ENCODE data around the gene MRLN.
"Not testable (repeated sequence)": the region's sequence is repeated elsewhere in the genome, so short reads cannot be mapped to it uniquely, and the experiment has no call there.

The MRLN gene

DNA sequence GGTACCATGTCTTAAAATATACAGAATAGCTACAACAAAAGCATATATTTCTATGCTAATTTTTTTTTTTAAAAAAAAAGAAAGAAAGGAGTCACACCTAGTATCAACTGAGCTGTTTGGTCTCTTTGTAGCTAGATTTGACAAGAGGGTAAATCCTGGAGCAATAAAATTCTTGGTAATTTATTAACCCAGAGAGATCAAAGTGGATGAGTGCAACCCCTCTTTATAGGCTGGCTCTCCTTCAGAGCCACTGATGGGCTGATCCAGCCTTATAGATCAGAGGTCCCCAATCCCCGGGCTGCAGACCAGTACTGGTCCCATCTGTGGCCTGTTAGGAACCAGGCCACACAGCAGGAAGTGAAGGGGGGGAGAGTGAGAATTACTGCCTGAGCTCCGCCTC is 19.8 kb upstream of the MRLN start:
- Histone ChIP-seq H3K4me3 (ENCODE audit: low read length) (no peak overlapping the region), H3K4me1 (ENCODE audit: control insufficient read depth, insufficient read depth, low read length) (no peaks in the 10 kb centered on the region), H3K36me3 (ENCODE audit: control insufficient read depth, insufficient read depth, low read length) (no peaks in the 10 kb centered on the region), H3K9me3 (ENCODE audit: control insufficient read depth, low read length) (no peaks in the 10 kb centered on the region), H3K9ac (ENCODE audit: low read length) (no peak overlapping the region), H3K27me3 (ENCODE audit: control insufficient read depth, insufficient read depth, low read length) (no peaks in the 10 kb centered on the region)

DNA sequence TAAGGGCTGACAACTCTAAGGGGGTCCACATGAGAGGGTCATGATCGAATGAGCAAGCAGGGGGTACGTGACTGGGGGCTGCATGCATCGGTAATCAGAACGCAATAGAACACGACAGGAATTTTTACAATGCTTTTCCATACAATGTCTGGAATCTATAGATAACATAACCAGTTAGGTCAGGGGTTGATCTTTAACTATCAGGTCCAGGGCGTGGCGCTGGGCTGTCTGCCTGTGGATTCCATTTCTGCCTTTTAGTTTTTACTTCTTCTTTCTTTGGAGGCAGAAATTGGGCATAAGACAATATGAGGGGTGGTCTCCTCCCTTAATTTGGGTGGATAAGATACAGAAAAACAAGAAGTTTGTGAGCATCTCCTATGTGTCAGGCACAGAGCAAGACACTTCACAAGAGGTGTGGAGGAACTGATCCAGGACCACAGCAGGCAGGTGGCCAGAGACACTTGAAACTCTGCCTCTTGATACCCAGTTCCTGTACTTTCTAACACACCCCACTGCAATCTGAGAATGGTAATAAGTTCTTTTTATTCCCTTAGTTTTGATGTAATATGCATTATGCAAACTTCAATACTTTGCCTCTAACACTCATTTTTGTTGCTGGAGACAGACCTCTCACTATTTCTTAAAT is 18.0 kb upstream of the MRLN start:
- Histone ChIP-seq H3K9ac (ENCODE audit: low read length) (no peak overlapping the region), H3K27me3 (ENCODE audit: control insufficient read depth, insufficient read depth, low read length) (no peaks in the 10 kb centered on the region), H3K9me3 (ENCODE audit: control insufficient read depth, low read length) (no peaks in the 10 kb centered on the region), H3K4me1 (ENCODE audit: control insufficient read depth, insufficient read depth, low read length) (no peaks in the 10 kb centered on the region), H3K4me3 (ENCODE audit: low read length) (no peak overlapping the region), H3K36me3 (ENCODE audit: control insufficient read depth, insufficient read depth, low read length) (no peaks in the 10 kb centered on the region)

DNA sequence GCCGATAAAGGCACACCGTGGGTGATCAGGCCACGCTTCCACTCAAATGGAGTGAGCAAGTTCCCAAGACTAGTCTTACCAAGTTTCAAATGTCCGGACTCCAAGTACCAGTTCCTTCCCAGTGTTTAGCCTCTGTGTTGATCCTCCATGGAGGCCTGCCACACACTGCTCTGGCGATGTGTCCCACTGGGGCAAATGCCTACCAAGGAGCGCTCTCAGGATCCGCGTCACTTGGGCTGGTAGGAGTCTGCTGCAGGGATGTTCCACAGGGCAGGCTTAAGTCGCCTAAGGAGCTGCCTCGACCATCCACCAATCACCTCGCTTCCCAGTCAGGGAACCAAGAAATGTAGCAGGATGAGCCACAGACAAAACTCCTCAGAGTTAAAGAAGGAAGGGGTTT is 17.4 kb upstream of the MRLN start:
- Histone ChIP-seq H3K4me1 (ENCODE audit: control insufficient read depth, insufficient read depth, low read length) (no peaks in the 10 kb centered on the region), H3K36me3 (ENCODE audit: control insufficient read depth, insufficient read depth, low read length) (no peaks in the 10 kb centered on the region), H3K27me3 (ENCODE audit: control insufficient read depth, insufficient read depth, low read length) (no peaks in the 10 kb centered on the region), H3K9ac (ENCODE audit: low read length) (no peak overlapping the region), H3K9me3 (ENCODE audit: control insufficient read depth, low read length) (no peaks in the 10 kb centered on the region), H3K4me3 (ENCODE audit: low read length) (no peak overlapping the region)

DNA sequence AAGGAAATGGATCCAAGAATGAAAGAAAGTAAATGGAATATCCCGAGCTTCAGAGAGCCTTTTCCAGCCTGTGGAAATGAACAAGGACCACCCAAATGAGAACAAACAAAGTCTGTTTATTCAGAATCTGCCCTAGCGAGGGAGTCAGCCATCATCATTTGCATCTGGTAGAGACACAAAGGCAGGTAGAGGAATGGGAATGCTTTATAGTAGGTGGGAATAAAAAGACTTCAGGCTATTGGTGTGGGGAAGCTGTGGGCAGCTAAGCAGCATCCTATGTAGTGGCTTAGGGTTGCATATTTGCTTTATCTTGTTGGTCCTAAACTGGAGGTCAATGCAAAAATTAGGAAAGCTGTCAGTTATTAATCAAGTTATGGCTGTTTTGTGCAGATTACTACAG is 9.2 kb upstream of the MRLN start:
- H3K9me3 ChIP-seq (ENCODE audit: control insufficient read depth, low read length), result no peaks in the 10 kb centered on the region
- H3K36me3 ChIP-seq (ENCODE audit: control insufficient read depth, insufficient read depth, low read length), result no peaks in the 10 kb centered on the region
- peaks cover 6% of the 10 kb centered on the region for H3K27me3 ChIP-seq (ENCODE audit: control insufficient read depth, insufficient read depth, low read length)
- no peak overlapping the region for H3K4me3 ChIP-seq (ENCODE audit: low read length)
- H3K9ac ChIP-seq (ENCODE audit: low read length), result no peak overlapping the region
- peaks cover 3% of the 10 kb centered on the region for H3K4me1 ChIP-seq (ENCODE audit: control insufficient read depth, insufficient read depth, low read length)

DNA sequence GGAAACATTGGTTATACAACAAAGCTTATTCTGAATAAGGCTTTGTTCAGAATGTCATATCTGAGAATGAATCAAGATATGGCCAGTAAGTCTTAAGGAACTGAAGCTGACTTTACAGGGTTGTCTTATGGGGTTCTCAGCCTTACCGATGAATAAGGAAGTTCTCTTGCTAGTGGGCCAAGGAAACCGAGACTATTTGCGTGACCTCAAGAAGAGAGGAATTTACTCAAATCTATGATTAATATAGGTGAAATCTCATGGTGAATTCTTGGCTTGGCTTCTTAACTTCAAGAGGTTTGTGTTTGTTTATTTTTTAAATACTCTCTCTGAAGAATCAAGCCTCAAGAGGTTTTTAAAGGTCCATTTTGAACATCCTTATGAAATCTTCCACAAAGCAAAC is 4.7 kb upstream of the MRLN start:
- Histone ChIP-seq H3K4me3 (ENCODE audit: low read length) (no peak overlapping the region), H3K36me3 (ENCODE audit: control insufficient read depth, insufficient read depth, low read length) (no peaks in the 10 kb centered on the region), H3K9me3 (ENCODE audit: control insufficient read depth, low read length) (no peaks in the 10 kb centered on the region), H3K9ac (ENCODE audit: low read length) (no peak overlapping the region), H3K27me3 (ENCODE audit: control insufficient read depth, insufficient read depth, low read length) (peaks cover 6% of the 10 kb centered on the region), H3K4me1 (ENCODE audit: control insufficient read depth, insufficient read depth, low read length) (peaks cover 3% of the 10 kb centered on the region)

DNA sequence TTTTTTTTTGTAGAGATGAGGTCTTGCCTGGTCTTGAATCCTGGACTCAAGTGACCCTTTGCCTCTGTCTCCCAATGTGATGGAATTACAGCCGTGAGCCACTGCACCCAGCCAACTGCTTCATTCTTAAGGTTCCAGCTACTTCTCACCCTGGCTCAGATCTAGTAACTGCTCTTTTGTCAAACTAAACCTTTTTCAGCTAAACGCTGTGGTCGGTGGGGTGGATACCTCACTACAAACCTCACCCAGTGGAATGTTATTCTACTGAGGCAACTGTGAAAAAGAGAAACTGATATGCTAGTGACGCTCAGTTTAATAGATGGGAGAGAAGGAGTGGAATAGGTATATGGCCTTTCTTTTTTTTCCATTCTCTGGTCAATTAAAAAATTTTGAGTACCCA is 1.7 kb upstream of the MRLN start:
- H3K27me3 ChIP-seq (ENCODE audit: control insufficient read depth, insufficient read depth, low read length), result no peaks in the 10 kb centered on the region
- H3K36me3 ChIP-seq (ENCODE audit: control insufficient read depth, insufficient read depth, low read length), result no peaks in the 10 kb centered on the region
- H3K4me1 ChIP-seq (ENCODE audit: control insufficient read depth, insufficient read depth, low read length), result no peaks in the 10 kb centered on the region
- H3K4me3 ChIP-seq (ENCODE audit: low read length), result no peak overlapping the region
- no peaks in the 10 kb centered on the region for H3K9me3 ChIP-seq (ENCODE audit: control insufficient read depth, low read length)
- no peak overlapping the region for H3K9ac ChIP-seq (ENCODE audit: low read length)

DNA sequence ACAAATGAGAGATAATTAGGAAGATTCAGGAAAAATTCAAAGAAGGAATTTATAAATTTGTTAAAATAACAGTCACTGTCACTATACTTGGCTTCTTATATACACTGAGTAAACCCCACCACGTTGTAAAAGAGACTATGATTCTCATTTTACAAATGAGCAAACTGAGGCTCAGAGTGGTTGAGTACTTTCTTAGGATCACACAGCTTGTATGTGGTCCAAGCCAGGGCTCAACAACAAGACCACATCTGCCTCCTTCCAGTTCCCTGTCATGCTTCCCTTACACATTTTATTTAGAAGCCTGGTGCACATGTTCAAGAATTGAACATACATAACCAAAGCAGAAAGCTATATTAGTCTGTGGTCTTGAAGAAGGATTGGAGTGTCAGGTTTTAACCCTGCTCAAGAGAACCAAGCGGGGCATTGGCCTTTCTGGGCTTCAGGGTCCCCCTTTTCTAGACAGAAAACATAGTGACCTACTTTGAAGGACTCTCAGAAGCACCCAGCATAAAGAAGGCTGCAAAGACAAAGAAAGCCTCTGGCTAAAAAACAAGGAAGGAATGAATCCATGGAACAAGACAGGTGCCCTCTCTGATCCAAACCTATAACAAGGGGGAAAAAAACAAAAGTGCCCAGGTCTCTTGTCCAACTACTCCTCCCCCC is 846 bp downstream of the MRLN start:
- H3K4me3 ChIP-seq (ENCODE audit: low read length), result no peak overlapping the region
- H3K36me3 ChIP-seq (ENCODE audit: control insufficient read depth, insufficient read depth, low read length), result no peaks in the 10 kb centered on the region
- H3K9ac ChIP-seq (ENCODE audit: low read length), result no peak overlapping the region
- H3K9me3 ChIP-seq (ENCODE audit: control insufficient read depth, low read length), result no peaks in the 10 kb centered on the region
- no peaks in the 10 kb centered on the region for H3K27me3 ChIP-seq (ENCODE audit: control insufficient read depth, insufficient read depth, low read length)
- H3K4me1 ChIP-seq (ENCODE audit: control insufficient read depth, insufficient read depth, low read length), result peaks cover 12% of the 10 kb centered on the region

DNA sequence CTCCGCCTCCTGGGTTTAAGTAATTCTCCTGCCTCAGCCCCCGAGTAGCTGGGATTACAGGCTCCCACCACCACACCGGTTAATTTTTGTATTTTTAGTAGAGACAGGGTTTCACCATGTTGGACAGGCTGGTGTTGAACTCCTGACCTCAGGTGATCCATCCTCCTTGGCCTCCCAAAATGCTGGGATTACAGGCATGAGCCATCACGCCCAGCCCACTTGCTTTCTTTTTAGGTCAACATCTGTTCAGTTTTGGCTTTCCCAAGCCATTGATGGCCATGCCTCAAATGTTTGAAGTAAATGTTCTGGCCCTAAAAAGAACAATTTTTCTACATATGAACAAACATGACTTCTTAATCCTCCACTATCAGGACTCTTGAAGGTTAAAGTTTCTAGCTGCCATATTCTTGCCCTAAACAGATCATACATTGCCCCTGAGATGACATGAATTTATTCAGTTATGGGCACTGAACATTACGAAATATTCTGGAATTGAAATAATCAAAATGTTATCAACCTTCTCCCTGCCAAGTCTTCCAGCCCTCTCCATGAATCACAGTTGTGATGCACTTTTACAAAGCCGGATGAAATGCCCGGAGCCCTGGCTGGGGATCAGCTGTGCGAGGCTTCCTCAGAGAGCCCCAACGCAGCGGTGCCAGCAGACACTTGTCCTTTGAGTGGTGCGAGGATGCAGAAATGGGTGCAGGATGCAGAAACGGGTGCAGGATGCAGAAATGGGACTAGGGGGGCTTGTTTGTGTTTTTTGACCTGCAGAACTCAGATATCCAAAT is 2.9 kb downstream of the MRLN start:
- Histone ChIP-seq H3K36me3 (ENCODE audit: control insufficient read depth, insufficient read depth, low read length) (no peaks in the 10 kb centered on the region), H3K4me3 (ENCODE audit: low read length) (no peak overlapping the region), H3K27me3 (ENCODE audit: control insufficient read depth, insufficient read depth, low read length) (no peaks in the 10 kb centered on the region), H3K9me3 (ENCODE audit: control insufficient read depth, low read length) (no peaks in the 10 kb centered on the region), H3K9ac (ENCODE audit: low read length) (no peak overlapping the region), H3K4me1 (ENCODE audit: control insufficient read depth, insufficient read depth, low read length) (peaks cover 12% of the 10 kb centered on the region)

DNA sequence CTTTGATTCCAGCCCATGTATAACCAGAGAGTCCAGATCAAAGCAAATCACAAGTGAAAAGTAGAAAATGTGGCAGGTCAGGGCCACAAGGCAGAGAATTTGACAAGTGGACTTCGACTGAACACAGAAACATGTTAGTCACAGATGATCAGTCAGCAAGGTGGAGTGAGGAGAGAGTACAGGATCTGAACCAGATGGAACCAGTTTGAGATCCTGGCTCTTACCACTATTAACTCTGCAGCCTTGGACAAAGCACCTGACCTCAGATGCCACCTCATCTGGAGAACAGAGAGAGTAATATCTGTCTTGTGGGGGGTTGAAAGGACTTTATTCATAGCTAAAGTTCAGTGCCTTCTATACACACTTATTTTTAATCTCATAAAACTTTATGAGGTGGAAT is 4.4 kb downstream of the MRLN start:
- no peak overlapping the region for H3K4me3 ChIP-seq (ENCODE audit: low read length)
- H3K9me3 ChIP-seq (ENCODE audit: control insufficient read depth, low read length), result no peaks in the 10 kb centered on the region
- H3K27me3 ChIP-seq (ENCODE audit: control insufficient read depth, insufficient read depth, low read length), result no peaks in the 10 kb centered on the region
- peaks cover 12% of the 10 kb centered on the region for H3K4me1 ChIP-seq (ENCODE audit: control insufficient read depth, insufficient read depth, low read length)
- no peaks in the 10 kb centered on the region for H3K36me3 ChIP-seq (ENCODE audit: control insufficient read depth, insufficient read depth, low read length)
- H3K9ac ChIP-seq (ENCODE audit: low read length), result no peak overlapping the region

DNA sequence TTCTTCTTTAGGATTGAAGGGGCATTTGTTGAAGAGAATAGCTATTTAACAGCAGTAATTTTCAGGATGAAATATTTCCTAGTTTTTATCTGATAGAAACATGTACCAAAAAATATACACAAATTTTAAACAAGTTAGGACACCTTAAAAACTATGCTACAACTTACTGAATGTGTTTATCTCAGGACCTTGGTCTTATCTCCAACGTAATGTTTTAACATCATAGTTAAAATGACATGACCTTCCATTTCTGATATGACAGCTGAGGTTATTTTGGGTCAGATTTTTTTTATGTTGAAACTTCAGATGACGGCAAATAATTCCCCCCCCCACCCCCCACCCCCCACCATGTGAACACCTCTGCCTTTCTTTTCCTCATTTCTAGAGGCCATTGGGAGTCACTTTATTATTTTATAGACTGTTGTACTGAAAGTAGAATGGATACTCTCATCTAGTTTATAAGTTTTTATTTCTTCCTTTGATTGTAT is 8.0 kb downstream of the MRLN start:
- no peaks in the 10 kb centered on the region for H3K36me3 ChIP-seq (ENCODE audit: control insufficient read depth, insufficient read depth, low read length)
- H3K4me1 ChIP-seq (ENCODE audit: control insufficient read depth, insufficient read depth, low read length), result peaks cover 16% of the 10 kb centered on the region
- H3K4me3 ChIP-seq (ENCODE audit: low read length), result no peak overlapping the region
- H3K9me3 ChIP-seq (ENCODE audit: control insufficient read depth, low read length), result no peaks in the 10 kb centered on the region
- H3K9ac ChIP-seq (ENCODE audit: low read length), result no peak overlapping the region
- no peaks in the 10 kb centered on the region for H3K27me3 ChIP-seq (ENCODE audit: control insufficient read depth, insufficient read depth, low read length)

DNA sequence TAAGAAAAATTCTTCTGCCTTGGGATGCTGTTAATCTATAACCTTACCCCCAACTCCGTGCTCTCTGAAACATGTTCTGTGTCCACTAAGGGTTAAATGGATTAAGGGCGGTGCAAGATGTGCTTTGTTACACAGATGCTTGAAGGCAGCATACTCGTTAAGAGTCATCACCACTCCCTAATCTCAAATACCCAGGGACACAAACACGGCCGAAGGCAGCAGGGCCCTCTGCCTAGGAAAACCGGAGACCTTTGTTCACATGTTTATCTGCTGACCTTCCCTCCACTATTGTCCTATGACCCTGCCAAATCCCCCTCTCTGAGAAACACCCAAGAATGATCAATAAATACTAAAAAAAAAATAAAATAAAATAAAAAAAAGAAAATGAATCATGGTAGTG is 8.5 kb downstream of the MRLN start:
- H3K36me3 ChIP-seq (ENCODE audit: control insufficient read depth, insufficient read depth, low read length); H3K4me3 ChIP-seq (ENCODE audit: low read length); H3K9ac ChIP-seq (ENCODE audit: low read length); H3K27me3 ChIP-seq (ENCODE audit: control insufficient read depth, insufficient read depth, low read length); H3K9me3 ChIP-seq (ENCODE audit: control insufficient read depth, low read length): not testable (repeated sequence)
- H3K4me1 ChIP-seq (ENCODE audit: control insufficient read depth, insufficient read depth, low read length), result peaks cover 16% of the 10 kb centered on the region

DNA sequence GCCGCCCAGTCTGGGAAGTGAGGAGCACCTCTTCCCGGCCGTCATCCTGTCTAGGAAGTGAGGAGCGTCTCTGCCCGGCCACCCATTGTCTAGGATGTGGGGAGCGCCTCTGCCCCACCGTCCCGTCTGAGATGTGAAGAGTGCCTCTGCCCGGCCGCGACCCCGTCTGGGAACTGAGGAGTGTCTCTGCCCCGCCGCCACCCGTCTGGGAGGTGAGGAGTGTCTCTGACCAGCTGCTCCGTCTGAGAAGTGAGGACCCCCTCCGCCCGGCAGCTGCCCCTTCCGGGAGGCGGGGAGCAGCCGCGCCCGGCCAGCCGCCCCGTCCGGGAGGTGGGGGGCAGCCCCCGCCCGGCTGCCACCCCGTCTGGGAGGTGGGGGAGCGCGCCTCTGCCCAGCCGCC is 9.1 kb downstream of the MRLN start:
- H3K4me1 ChIP-seq (ENCODE audit: control insufficient read depth, insufficient read depth, low read length), result peaks cover 13% of the 10 kb centered on the region
- not testable (repeated sequence) for H3K4me3 ChIP-seq (ENCODE audit: low read length); H3K36me3 ChIP-seq (ENCODE audit: control insufficient read depth, insufficient read depth, low read length); H3K27me3 ChIP-seq (ENCODE audit: control insufficient read depth, insufficient read depth, low read length); H3K9ac ChIP-seq (ENCODE audit: low read length); H3K9me3 ChIP-seq (ENCODE audit: control insufficient read depth, low read length)
